CD4-positive, CD25-positive, alpha-beta regulatory T cell (primary cell): Measurements from ENCODE around the gene SEL1L3. TPM values are rescaled to one million over a fixed set of nuclear protein-coding genes. Genes with fewer than 3 reads are reported as not detected.
A peak's percentile ranks its signal among the peaks of the same experiment; 100 is the strongest.

ENCODE experiments used
- ATAC-seq, 2 donors: fragments of 150-1000 bp; cut with Tn5 transposase; one replicate each; pipeline ENCODE4 v1.10.0; 2021; ENCODE audit warnings: low read depth in 2 of 2, moderate number of reproducible peaks in 2 of 2, moderate library complexity in 1 of 2
- DNase-seq, 3 donors: peaks; one replicate each; pipeline versions ENCODE4 v3.0.0 to v3.0.0-alpha.2; 2012 to 2022; ENCODE audit warnings: mixed read lengths in 1 of 3
- H3K27ac ChIP-seq: one replicate; pipeline ENCODE4 v1.7.0; 2013; ENCODE audit warnings: mild to moderate bottlenecking, low read length; ENCODE audit not compliant: insufficient read depth, poor library complexity, severe bottlenecking
- H3K27me3 ChIP-seq: one replicate; pipeline ENCODE4 v1.7.0; 2013; ENCODE audit warnings: low read length; ENCODE audit not compliant: control insufficient read depth, insufficient read depth
- H3K36me3 ChIP-seq: one replicate; pipeline ENCODE4 v1.7.0; 2013; ENCODE audit warnings: mild to moderate bottlenecking, low read length, moderate library complexity; ENCODE audit not compliant: control insufficient read depth, insufficient read depth
- H3K4me1 ChIP-seq: 2 replicates; pipeline ENCODE4 v1.7.0; 2013; ENCODE audit warnings: mild to moderate bottlenecking, low read length; ENCODE audit not compliant: insufficient read depth, control insufficient read depth, poor library complexity, severe bottlenecking
- H3K4me3 ChIP-seq: one replicate; pipeline ENCODE4 v1.7.0; 2013; ENCODE audit warnings: low read depth, mild to moderate bottlenecking, low read length, moderate library complexity
- H3K9me3 ChIP-seq, 2 experiments: 1 replicate in 1 of 2; 2 replicates in 1 of 2; pipeline ENCODE4 v1.7.0; 2013; ENCODE audit warnings: low read length in 2 of 2, mild to moderate bottlenecking in 1 of 2, moderate library complexity in 1 of 2; ENCODE audit not compliant: control insufficient read depth in 2 of 2
- H3K27ac Mint-ChIP-seq, 3 donors: one replicate each; pipeline ENCODE4 v1.8.0; 2020 to 2022; ENCODE audit warnings: mild to moderate bottlenecking in 3 of 3, mixed read lengths in 3 of 3, moderate library complexity in 2 of 3
- H3K27me3 Mint-ChIP-seq: one replicate; pipeline ENCODE4 v1.8.0; 2022; ENCODE audit warnings: mild to moderate bottlenecking, mixed read lengths
- H3K36me3 Mint-ChIP-seq: one replicate; pipeline ENCODE4 v1.8.0; 2020; ENCODE audit warnings: mixed read lengths
- H3K4me1 Mint-ChIP-seq, 4 donors: one replicate each; pipeline ENCODE4 v1.8.0; 2020 to 2022; ENCODE audit warnings: mixed read lengths in 4 of 4, mild to moderate bottlenecking in 1 of 4
- H3K4me3 Mint-ChIP-seq, 4 donors: one replicate each; pipeline ENCODE4 v1.8.0; 2020 to 2022; ENCODE audit warnings: mild to moderate bottlenecking in 4 of 4, mixed read lengths in 4 of 4, moderate library complexity in 3 of 4
- H3K9me3 Mint-ChIP-seq, 7 donors: one replicate each; pipeline ENCODE4 v1.8.0; 2020 to 2022; ENCODE audit warnings: mixed read lengths in 7 of 7, mild to moderate bottlenecking in 3 of 7, moderate library complexity in 2 of 7
- polyA plus RNA-seq, 4 donors: library from polyadenylated mRNA; unstranded; fragments of 300-500 nt; fragmentation: Illumina TruSeq; gene quantifications; one replicate each; pipeline ENCODE4 v1.2.3, GENCODE V29; 2021
- total RNA-seq: library from RNA; stranded (reverse); gene quantifications from one replicate; pipeline ENCODE4 v1.2.3, GENCODE V29; 2022

The SEL1L3 gene
- total and polyA plus RNA-seq, 5 donors from 2014 or later, result 36.5 to 74.5 (median 50.3) TPM

GRCh38 chr4:25783126-25783525 lies 79.7 kb downstream of the SEL1L3 start:
- Mint-ChIP-seq H3K4me3 (no peak overlapping the region), H3K4me1 (peaks cover 0 to 9% (median 7%) of the 10 kb centered on the region in 4 donors), H3K9me3 (peaks cover 0 to 2% (median 0%) of the 10 kb centered on the region in 7 donors), H3K27me3 (no peaks in the 10 kb centered on the region), H3K36me3 (peaks cover 71% of the 10 kb centered on the region), H3K27ac (no peak overlapping the region)
- Histone ChIP-seq H3K4me1 (no peaks in the 10 kb centered on the region), H3K27ac (no peak overlapping the region), H3K27me3 (no peaks in the 10 kb centered on the region), H3K4me3 (no peak overlapping the region), H3K36me3 (peaks cover 92% of the 10 kb centered on the region), H3K9me3 (no peaks in the 10 kb centered on the region)
- no peak for DNase-seq
- no peak for ATAC-seq

- Mint-ChIP-seq H3K27me3 (no peaks in the 10 kb centered on the region), H3K27ac (peak overlapping the region in 1 of 3 donors; percentile 2), H3K36me3 (peaks cover 72% of the 10 kb centered on the region), H3K4me3 (no peak overlapping the region), H3K9me3 (peaks cover 0 to 2% (median 0%) of the 10 kb centered on the region in 7 donors), H3K4me1 (peaks cover 0 to 9% (median 6%) of the 10 kb centered on the region in 4 donors)
- Histone ChIP-seq H3K27me3 (no peaks in the 10 kb centered on the region), H3K9me3 (no peaks in the 10 kb centered on the region), H3K36me3 (peaks cover 92% of the 10 kb centered on the region), H3K27ac (no peak overlapping the region), H3K4me1 (no peaks in the 10 kb centered on the region), H3K4me3 (no peak overlapping the region)
- ATAC-seq, result no peak
- DNase-seq, result no peak
Observed at GRCh38 chr4:25782482-25782881, 80.3 kb downstream of the SEL1L3 start.

- Mint-ChIP-seq H3K36me3 (peaks cover 69% of the 10 kb centered on the region), H3K27ac (no peak overlapping the region), H3K9me3 (peaks cover 0 to 2% (median 0%) of the 10 kb centered on the region in 7 donors), H3K27me3 (no peaks in the 10 kb centered on the region), H3K4me3 (no peak overlapping the region), H3K4me1 (peaks cover 0 to 9% (median 2%) of the 10 kb centered on the region in 4 donors)
- no peaks in the 10 kb centered on the region for H3K27me3 ChIP-seq
- H3K27ac ChIP-seq, result no peak overlapping the region
- no peaks in the 10 kb centered on the region for H3K9me3 ChIP-seq
- no peak overlapping the region for H3K4me3 ChIP-seq
- ATAC-seq (no peak), DNase-seq (no peak)
- no peaks in the 10 kb centered on the region for H3K4me1 ChIP-seq
- H3K36me3 ChIP-seq, result peaks cover 89% of the 10 kb centered on the region
Observed at GRCh38 chr4:25779021-25779420, 83.8 kb downstream of the SEL1L3 start.

- peaks cover 0 to 2% (median 0%) of the 10 kb centered on the region in 7 donors for H3K9me3 Mint-ChIP-seq
- peaks cover 68% of the 10 kb centered on the region for H3K36me3 Mint-ChIP-seq
Observed at GRCh38 chr4:25776795-25777194, 86.0 kb downstream of the SEL1L3 start.

GRCh38 chr4:25775166-25775565 lies 87.6 kb downstream of the SEL1L3 start:
- Histone ChIP-seq H3K4me3 (no peak overlapping the region), H3K9me3 (no peaks in the 10 kb centered on the region), H3K36me3 (peaks cover 72% of the 10 kb centered on the region), H3K27me3 (no peaks in the 10 kb centered on the region), H3K4me1 (no peaks in the 10 kb centered on the region), H3K27ac (no peak overlapping the region)
- Mint-ChIP-seq H3K27ac (peak overlapping the region in 1 of 3 donors; percentile 43), H3K4me3 (no peak overlapping the region), H3K4me1 (peaks cover 0 to 8% (median 5%) of the 10 kb centered on the region in 4 donors), H3K36me3 (peaks cover 66% of the 10 kb centered on the region), H3K27me3 (no peaks in the 10 kb centered on the region), H3K9me3 (peaks cover 0 to 2% (median 0%) of the 10 kb centered on the region in 7 donors)
- DNase-seq, result no peak
- ATAC-seq, result no peak

More at GRCh38 chr4:25776795-25777194, 86.0 kb downstream of the SEL1L3 start:
- no peak overlapping the region for H3K4me3 ChIP-seq
- H3K27me3 ChIP-seq, result no peaks in the 10 kb centered on the region
- Mint-ChIP-seq H3K4me3 (no peak overlapping the region), H3K4me1 (peaks cover 0 to 8% (median 5%) of the 10 kb centered on the region in 4 donors), H3K27ac (no peak overlapping the region), H3K27me3 (no peaks in the 10 kb centered on the region)
- H3K4me1 ChIP-seq, result no peaks in the 10 kb centered on the region
- no peaks in the 10 kb centered on the region for H3K9me3 ChIP-seq
- H3K27ac ChIP-seq, result no peak overlapping the region
- no peak for DNase-seq
- peaks cover 80% of the 10 kb centered on the region for H3K36me3 ChIP-seq
- no peak for ATAC-seq

GRCh38 chr4:25773358-25773757 lies 89.4 kb downstream of the SEL1L3 start:
- H3K4me3 ChIP-seq, result no peak overlapping the region
- Mint-ChIP-seq H3K27me3 (no peaks in the 10 kb centered on the region), H3K36me3 (peaks cover 53% of the 10 kb centered on the region), H3K4me1 (peaks cover 0 to 8% (median 5%) of the 10 kb centered on the region in 4 donors), H3K9me3 (peaks cover 0 to 1% (median 0%) of the 10 kb centered on the region in 7 donors), H3K4me3 (no peak overlapping the region), H3K27ac (peak overlapping the region in 1 of 3 donors; percentile 53)
- no peaks in the 10 kb centered on the region for H3K4me1 ChIP-seq
- peaks cover 68% of the 10 kb centered on the region for H3K36me3 ChIP-seq
- DNase-seq (no peak), ATAC-seq (no peak)
- H3K9me3 ChIP-seq, result no peaks in the 10 kb centered on the region
- no peak overlapping the region for H3K27ac ChIP-seq
- H3K27me3 ChIP-seq, result no peaks in the 10 kb centered on the region

- H3K36me3 Mint-ChIP-seq, result peaks cover 41% of the 10 kb centered on the region
- H3K36me3 ChIP-seq, result peaks cover 68% of the 10 kb centered on the region
- no peak for ATAC-seq
Observed at GRCh38 chr4:25771672-25772071, 91.1 kb downstream of the SEL1L3 start.

GRCh38 chr4:25770847-25771246 lies 91.9 kb downstream of the SEL1L3 start:
- H3K4me1 Mint-ChIP-seq, result peaks cover 0 to 9% (median 2%) of the 10 kb centered on the region in 4 donors
- H3K36me3 Mint-ChIP-seq, result peaks cover 44% of the 10 kb centered on the region
- Histone ChIP-seq H3K36me3 (peaks cover 67% of the 10 kb centered on the region), H3K9me3 (no peaks in the 10 kb centered on the region), H3K4me3 (no peak overlapping the region), H3K4me1 (no peaks in the 10 kb centered on the region), H3K27me3 (no peaks in the 10 kb centered on the region), H3K27ac (no peak overlapping the region)
- no peaks in the 10 kb centered on the region for H3K27me3 Mint-ChIP-seq
- no peak overlapping the region for H3K4me3 Mint-ChIP-seq
- peak overlapping the region in 2 of 3 donors; percentile 7 to 59 for H3K27ac Mint-ChIP-seq
- DNase-seq (no peak), ATAC-seq (no peak)
- H3K9me3 Mint-ChIP-seq, result peaks cover 0 to 1% (median 0%) of the 10 kb centered on the region in 7 donors

More at GRCh38 chr4:25771672-25772071, 91.1 kb downstream of the SEL1L3 start:
- peaks cover 0 to 9% (median 2%) of the 10 kb centered on the region in 4 donors for H3K4me1 Mint-ChIP-seq
- no peak overlapping the region for H3K4me3 ChIP-seq
- no peaks in the 10 kb centered on the region for H3K27me3 ChIP-seq
- no peaks in the 10 kb centered on the region for H3K4me1 ChIP-seq
- no peaks in the 10 kb centered on the region for H3K9me3 ChIP-seq
- DNase-seq, result no peak
- H3K27ac ChIP-seq, result no peak overlapping the region
- no peak overlapping the region for H3K4me3 Mint-ChIP-seq
- H3K27ac Mint-ChIP-seq, result peak overlapping the region in 1 of 3 donors; percentile 7
- no peaks in the 10 kb centered on the region for H3K27me3 Mint-ChIP-seq
- H3K9me3 Mint-ChIP-seq, result peaks cover 0 to 1% (median 0%) of the 10 kb centered on the region in 7 donors
